WTC11 (cell line): ENCODE measurements around the gene ATG5.

ENCODE experiments used
- MYBL2 ChIP-seq: sonication (generic); formaldehyde crosslinking; IDR thresholded peaks from 2 replicates; pipeline ENCODE4 v1.8.1; 2023; ENCODE audit warnings: mild to moderate bottlenecking, moderate library complexity, missing genetic modification reagents
- NFYB ChIP-seq: sonication (generic); formaldehyde crosslinking; conservative IDR thresholded peaks from 2 replicates; pipeline ENCODE4 v1.8.0; 2022; ENCODE audit warnings: low read depth, missing genetic modification reagents
- PRRX2 ChIP-seq: fragments of 250-450 bp; sonication (Bioruptor Pico); IDR thresholded peaks from 2 replicates; pipeline ENCODE4 v1.8.0; 2021; ENCODE audit warnings: mild to moderate bottlenecking
- SP1 ChIP-seq: sonication (generic); formaldehyde crosslinking; conservative IDR thresholded peaks from 2 replicates; pipeline ENCODE4 v1.8.1; 2022; ENCODE audit warnings: missing genetic modification reagents
- ZNF423 ChIP-seq: fragments of 250-450 bp; sonication (Bioruptor Pico); IDR thresholded peaks from 2 replicates; pipeline ENCODE4 v2.1.2; 2022; ENCODE audit warnings: mild to moderate bottlenecking, moderate library complexity
- TF ChIP-seq, protein P1 (sequence below): fragments of 200-600 bp; IDR thresholded peaks from 2 replicates; pipeline ENCODE4 v1.8.0; 2022; ENCODE audit warnings: antibody characterized with exemption
- TF ChIP-seq, protein P2 (sequence below): sonication (generic); formaldehyde crosslinking; IDR thresholded peaks from 2 replicates; pipeline ENCODE4 v1.8.1; 2023; ENCODE audit warnings: mild to moderate bottlenecking, missing genetic modification reagents, moderate library complexity
- TF ChIP-seq, protein P3 (sequence below): sonication (generic); formaldehyde crosslinking; IDR thresholded peaks from 2 replicates; pipeline ENCODE4 v1.8.0; 2022; ENCODE audit warnings: mild to moderate bottlenecking, missing genetic modification reagents
- TF ChIP-seq, protein P4 (sequence below): sonication (generic); formaldehyde crosslinking; IDR thresholded peaks from 2 replicates; pipeline ENCODE4 v1.8.0; 2022; ENCODE audit warnings: mild to moderate bottlenecking, missing genetic modification reagents
- TF ChIP-seq, protein P5 (sequence below): sonication (generic); formaldehyde crosslinking; IDR thresholded peaks from 2 replicates; pipeline ENCODE4 v1.8.1; 2023; ENCODE audit warnings: mild to moderate bottlenecking, missing genetic modification reagents, moderate library complexity
- TF ChIP-seq, protein P6 (sequence below): sonication (generic); formaldehyde crosslinking; IDR thresholded peaks from 2 replicates; pipeline ENCODE4 v1.8.0; 2022; ENCODE audit warnings: mild to moderate bottlenecking, missing genetic modification reagents
- TF ChIP-seq, protein P7 (sequence below): sonication (generic); formaldehyde crosslinking; IDR thresholded peaks from 2 replicates; pipeline ENCODE4 v1.8.1; 2022; ENCODE audit warnings: low read depth, mild to moderate bottlenecking, moderate library complexity, missing genetic modification reagents, borderline replicate concordance

DNA sequence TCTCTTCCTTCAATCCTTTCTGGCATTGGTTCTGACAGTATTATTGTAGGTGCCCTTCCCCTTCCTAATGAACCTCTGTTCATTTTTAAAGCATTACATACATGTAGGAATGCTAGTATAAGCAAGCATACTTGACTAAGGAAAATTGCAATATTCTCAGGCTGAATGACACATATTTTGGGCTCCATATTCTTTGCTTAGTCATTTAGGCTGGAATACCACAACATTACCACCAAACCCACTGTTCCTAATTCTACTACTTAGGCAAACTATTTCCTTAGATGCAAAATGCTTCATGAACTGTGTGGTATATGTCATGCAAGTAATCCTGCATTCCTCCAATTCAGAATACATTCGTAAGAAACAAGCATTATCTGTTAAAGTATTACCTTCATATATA lies 125.6 kb downstream of the ATG5 start:
- TF ChIP-seq, protein P1, sequence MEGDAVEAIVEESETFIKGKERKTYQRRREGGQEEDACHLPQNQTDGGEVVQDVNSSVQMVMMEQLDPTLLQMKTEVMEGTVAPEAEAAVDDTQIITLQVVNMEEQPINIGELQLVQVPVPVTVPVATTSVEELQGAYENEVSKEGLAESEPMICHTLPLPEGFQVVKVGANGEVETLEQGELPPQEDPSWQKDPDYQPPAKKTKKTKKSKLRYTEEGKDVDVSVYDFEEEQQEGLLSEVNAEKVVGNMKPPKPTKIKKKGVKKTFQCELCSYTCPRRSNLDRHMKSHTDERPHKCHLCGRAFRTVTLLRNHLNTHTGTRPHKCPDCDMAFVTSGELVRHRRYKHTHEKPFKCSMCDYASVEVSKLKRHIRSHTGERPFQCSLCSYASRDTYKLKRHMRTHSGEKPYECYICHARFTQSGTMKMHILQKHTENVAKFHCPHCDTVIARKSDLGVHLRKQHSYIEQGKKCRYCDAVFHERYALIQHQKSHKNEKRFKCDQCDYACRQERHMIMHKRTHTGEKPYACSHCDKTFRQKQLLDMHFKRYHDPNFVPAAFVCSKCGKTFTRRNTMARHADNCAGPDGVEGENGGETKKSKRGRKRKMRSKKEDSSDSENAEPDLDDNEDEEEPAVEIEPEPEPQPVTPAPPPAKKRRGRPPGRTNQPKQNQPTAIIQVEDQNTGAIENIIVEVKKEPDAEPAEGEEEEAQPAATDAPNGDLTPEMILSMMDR = no peak
- no peak for TF ChIP-seq NFYB
- TF ChIP-seq MYBL2 (CRISPR knock-in tag) = no peak
- no peak for TF ChIP-seq PRRX2 (CRISPR knock-in tag)
- TF ChIP-seq, protein P2, sequence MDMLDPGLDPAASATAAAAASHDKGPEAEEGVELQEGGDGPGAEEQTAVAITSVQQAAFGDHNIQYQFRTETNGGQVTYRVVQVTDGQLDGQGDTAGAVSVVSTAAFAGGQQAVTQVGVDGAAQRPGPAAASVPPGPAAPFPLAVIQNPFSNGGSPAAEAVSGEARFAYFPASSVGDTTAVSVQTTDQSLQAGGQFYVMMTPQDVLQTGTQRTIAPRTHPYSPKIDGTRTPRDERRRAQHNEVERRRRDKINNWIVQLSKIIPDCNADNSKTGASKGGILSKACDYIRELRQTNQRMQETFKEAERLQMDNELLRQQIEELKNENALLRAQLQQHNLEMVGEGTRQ (CRISPR knock-in tag) = no peak
- TF ChIP-seq, protein P3, sequence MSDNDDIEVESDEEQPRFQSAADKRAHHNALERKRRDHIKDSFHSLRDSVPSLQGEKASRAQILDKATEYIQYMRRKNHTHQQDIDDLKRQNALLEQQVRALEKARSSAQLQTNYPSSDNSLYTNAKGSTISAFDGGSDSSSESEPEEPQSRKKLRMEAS (CRISPR knock-in tag) = no peak
- TF ChIP-seq, protein P4, sequence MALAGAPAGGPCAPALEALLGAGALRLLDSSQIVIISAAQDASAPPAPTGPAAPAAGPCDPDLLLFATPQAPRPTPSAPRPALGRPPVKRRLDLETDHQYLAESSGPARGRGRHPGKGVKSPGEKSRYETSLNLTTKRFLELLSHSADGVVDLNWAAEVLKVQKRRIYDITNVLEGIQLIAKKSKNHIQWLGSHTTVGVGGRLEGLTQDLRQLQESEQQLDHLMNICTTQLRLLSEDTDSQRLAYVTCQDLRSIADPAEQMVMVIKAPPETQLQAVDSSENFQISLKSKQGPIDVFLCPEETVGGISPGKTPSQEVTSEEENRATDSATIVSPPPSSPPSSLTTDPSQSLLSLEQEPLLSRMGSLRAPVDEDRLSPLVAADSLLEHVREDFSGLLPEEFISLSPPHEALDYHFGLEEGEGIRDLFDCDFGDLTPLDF (CRISPR knock-in tag) = no peak
- TF ChIP-seq, protein P5, sequence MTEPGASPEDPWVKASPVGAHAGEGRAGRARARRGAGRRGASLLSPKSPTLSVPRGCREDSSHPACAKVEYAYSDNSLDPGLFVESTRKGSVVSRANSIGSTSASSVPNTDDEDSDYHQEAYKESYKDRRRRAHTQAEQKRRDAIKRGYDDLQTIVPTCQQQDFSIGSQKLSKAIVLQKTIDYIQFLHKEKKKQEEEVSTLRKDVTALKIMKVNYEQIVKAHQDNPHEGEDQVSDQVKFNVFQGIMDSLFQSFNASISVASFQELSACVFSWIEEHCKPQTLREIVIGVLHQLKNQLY (CRISPR knock-in tag) = no peak
- TF ChIP-seq SP1 (CRISPR knock-in tag) = no peak
- TF ChIP-seq ZNF423 (CRISPR knock-in tag) = no peak
- TF ChIP-seq, protein P6, sequence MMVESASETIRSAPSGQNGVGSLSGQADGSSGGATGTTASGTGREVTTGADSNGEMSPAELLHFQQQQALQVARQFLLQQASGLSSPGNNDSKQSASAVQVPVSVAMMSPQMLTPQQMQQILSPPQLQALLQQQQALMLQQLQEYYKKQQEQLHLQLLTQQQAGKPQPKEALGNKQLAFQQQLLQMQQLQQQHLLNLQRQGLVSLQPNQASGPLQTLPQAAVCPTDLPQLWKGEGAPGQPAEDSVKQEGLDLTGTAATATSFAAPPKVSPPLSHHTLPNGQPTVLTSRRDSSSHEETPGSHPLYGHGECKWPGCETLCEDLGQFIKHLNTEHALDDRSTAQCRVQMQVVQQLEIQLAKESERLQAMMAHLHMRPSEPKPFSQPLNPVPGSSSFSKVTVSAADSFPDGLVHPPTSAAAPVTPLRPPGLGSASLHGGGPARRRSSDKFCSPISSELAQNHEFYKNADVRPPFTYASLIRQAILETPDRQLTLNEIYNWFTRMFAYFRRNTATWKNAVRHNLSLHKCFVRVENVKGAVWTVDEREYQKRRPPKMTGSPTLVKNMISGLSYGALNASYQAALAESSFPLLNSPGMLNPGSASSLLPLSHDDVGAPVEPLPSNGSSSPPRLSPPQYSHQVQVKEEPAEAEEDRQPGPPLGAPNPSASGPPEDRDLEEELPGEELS (CRISPR knock-in tag) = no peak
- TF ChIP-seq, protein P7, sequence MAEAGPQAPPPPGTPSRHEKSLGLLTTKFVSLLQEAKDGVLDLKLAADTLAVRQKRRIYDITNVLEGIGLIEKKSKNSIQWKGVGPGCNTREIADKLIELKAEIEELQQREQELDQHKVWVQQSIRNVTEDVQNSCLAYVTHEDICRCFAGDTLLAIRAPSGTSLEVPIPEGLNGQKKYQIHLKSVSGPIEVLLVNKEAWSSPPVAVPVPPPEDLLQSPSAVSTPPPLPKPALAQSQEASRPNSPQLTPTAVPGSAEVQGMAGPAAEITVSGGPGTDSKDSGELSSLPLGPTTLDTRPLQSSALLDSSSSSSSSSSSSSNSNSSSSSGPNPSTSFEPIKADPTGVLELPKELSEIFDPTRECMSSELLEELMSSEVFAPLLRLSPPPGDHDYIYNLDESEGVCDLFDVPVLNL = no peak
